Epithelial cell of esophagus (primary cell): ENCODE measurements around the gene JAK1.
A peak's percentile ranks its signal among the peaks of the same experiment; 100 is the strongest.

ENCODE experiments used
- DNase-seq: peaks from one replicate; pipeline ENCODE4 v3.0.0; 2010; ENCODE audit warnings: low read depth
- H3K4me3 ChIP-seq: 2 replicates; pipeline ENCODE4 v1.5.1; 2011; ENCODE audit warnings: mild to moderate bottlenecking, low read length, control low read depth
- TF ChIP-seq, protein P1 (sequence below): IDR thresholded peaks from 2 replicates; pipeline ENCODE4 v1.5.1; 2011; ENCODE audit warnings: low read depth, mild to moderate bottlenecking, low read length, control low read depth, inconsistent platforms; ENCODE audit not compliant: insufficient read depth; ENCODE audit errors: missing control alignments

The JAK1 gene

GRCh38 chr1:64959986-64960385 lies 6.4 kb downstream of the JAK1 start:
- no peak for DNase-seq
- TF ChIP-seq, protein P1, sequence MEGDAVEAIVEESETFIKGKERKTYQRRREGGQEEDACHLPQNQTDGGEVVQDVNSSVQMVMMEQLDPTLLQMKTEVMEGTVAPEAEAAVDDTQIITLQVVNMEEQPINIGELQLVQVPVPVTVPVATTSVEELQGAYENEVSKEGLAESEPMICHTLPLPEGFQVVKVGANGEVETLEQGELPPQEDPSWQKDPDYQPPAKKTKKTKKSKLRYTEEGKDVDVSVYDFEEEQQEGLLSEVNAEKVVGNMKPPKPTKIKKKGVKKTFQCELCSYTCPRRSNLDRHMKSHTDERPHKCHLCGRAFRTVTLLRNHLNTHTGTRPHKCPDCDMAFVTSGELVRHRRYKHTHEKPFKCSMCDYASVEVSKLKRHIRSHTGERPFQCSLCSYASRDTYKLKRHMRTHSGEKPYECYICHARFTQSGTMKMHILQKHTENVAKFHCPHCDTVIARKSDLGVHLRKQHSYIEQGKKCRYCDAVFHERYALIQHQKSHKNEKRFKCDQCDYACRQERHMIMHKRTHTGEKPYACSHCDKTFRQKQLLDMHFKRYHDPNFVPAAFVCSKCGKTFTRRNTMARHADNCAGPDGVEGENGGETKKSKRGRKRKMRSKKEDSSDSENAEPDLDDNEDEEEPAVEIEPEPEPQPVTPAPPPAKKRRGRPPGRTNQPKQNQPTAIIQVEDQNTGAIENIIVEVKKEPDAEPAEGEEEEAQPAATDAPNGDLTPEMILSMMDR, result no peak
- H3K4me3 ChIP-seq, result no peak overlapping the region

GRCh38 chr1:64956733-64957441 lies 9.5 kb downstream of the JAK1 start:
- H3K4me3 ChIP-seq, result no peak overlapping the region
- TF ChIP-seq, protein P1, result no peak
- DNase-seq, result no peak

DNA sequence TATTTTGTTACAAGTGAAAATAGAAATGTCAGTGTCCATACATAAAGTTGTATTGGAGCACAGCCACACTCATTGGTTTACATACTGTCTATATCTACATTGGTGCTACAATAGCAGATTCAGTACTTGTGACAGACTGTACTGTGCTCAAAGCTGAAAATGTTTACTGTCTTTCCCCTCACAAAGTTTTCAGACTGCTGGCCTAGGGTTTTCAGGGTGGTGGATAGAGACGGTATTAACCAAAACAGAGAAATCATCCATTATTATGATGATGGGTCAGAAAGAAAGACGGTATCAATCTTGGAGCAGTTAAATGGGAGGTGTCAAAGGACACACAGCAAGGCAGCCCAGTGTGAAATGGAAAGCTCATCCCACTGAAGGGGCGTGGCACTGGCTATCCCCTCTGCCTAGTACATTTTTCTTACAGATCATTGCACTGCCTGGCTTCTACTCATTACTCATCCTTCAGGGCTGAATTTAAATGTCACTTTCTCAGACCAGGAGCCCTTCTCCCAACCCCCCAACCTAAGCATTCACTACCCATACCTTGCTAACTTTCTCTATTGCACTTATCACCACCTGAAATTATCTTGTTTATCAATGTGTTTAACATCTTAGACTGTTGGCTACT lies 10.2 kb downstream of the JAK1 start:
- peak; percentile 11 for DNase-seq

DNA sequence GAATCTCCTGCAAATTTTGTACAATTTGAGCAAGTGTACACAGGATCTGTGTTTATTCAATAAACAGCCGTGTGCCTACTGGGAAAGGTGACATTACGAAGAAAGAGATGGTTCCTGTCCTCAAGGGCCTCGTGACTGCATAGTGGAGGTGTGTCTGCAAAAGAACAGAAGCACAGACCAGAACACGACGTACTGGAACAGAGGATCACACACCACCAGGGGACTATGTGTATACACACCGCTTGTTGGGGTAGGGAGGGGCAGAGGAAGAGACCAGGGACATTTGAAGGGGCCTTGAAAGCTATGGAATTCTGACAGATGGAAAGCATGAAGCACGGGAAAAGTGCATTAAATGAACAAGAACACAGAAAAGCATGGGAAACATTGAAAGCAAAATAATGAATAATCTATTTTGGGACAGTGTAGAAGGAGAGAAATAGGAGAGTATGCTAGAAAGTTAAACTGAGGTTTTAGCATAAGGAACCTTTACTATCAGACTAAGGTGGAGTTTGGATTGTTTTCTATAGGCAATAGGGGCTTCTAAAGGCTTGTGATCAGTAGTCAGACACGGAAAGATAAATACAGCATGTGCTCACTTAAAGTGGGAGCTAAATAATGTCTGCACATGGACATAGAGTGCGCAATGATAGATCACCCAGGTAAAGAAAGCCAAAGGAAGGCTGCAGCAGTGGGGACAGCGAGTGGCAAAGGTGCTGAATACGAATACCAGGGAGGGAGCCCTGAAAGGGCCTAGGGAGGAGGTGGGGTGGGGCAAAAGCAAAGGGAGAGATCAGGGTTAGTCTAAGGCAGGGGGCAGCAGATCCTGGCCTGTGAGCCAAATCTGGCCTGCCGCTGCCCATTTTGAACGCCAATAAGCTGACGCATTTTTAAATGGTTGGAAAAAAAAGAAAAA lies 11.0 kb downstream of the JAK1 start:
- DNase-seq, result no peak
- TF ChIP-seq, protein P1, result no peak
- no peak overlapping the region for H3K4me3 ChIP-seq

More for the DNA sequence above, 10.2 kb downstream of the JAK1 start:
- H3K4me3 ChIP-seq, result no peak overlapping the region
- TF ChIP-seq, protein P1, result no peak

- DNase-seq, result no peak
- TF ChIP-seq, protein P1, result no peak
- H3K4me3 ChIP-seq, result no peak overlapping the region
Measured at GRCh38 chr1:64953241-64953640, 13.1 kb downstream of the JAK1 start.

- TF ChIP-seq, protein P1, result no peak
- DNase-seq, result no peak
Measured at GRCh38 chr1:64950284-64950809, 16.0 kb downstream of the JAK1 start.

More at GRCh38 chr1:64950284-64950809, 16.0 kb downstream of the JAK1 start:
- H3K4me3 ChIP-seq, result no peak overlapping the region
